Esophagus muscularis mucosa (tissue), 3 donors: ENCODE results near the gene RPAIN.

Experiments used
- POLR2A ChIP-seq: fragments of 450-650 bp; IDR thresholded peaks from one replicate; pipeline ENCODE4 v1.6.1; 2017; ENCODE audit warnings: antibody characterized with exemption, moderate library complexity, mild to moderate bottlenecking, low read depth
- POLR2AphosphoS5 ChIP-seq, 2 donors: sonication (generic); formaldehyde crosslinking; IDR thresholded peaks; one replicate each; pipeline ENCODE4 v1.6.1; 2017; ENCODE audit warnings: antibody characterized with exemption in 2 of 2
- TF ChIP-seq, protein P1 (sequence below), 3 experiments: fragments of 200-600 bp in 2 of 3; fragments of 450-650 bp in 1 of 3; sonication (generic) in 2 of 3; IDR thresholded peaks; one replicate each; pipeline ENCODE4 v1.5.1; 2017 to 2019; ENCODE audit warnings: antibody characterized with exemption in 3 of 3, mild to moderate bottlenecking in 2 of 3, moderate library complexity in 1 of 3

DNA sequence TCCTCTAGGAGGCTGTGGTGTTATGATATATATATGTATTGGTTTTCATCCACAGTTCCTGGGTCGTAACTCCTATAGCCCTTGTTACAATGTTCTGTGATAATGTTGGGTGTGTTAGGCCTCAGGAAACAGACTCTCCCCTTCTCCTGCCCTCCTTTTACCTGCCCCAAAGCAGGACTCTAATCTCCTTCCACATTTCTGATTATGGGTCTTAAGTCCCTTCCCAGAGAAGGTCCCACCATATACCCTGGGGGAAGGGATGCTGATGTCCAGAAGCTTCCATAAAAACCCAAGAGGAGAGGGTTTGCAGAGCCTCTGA is 19.4 kb downstream of the RPAIN start:
- TF ChIP-seq, protein P1, sequence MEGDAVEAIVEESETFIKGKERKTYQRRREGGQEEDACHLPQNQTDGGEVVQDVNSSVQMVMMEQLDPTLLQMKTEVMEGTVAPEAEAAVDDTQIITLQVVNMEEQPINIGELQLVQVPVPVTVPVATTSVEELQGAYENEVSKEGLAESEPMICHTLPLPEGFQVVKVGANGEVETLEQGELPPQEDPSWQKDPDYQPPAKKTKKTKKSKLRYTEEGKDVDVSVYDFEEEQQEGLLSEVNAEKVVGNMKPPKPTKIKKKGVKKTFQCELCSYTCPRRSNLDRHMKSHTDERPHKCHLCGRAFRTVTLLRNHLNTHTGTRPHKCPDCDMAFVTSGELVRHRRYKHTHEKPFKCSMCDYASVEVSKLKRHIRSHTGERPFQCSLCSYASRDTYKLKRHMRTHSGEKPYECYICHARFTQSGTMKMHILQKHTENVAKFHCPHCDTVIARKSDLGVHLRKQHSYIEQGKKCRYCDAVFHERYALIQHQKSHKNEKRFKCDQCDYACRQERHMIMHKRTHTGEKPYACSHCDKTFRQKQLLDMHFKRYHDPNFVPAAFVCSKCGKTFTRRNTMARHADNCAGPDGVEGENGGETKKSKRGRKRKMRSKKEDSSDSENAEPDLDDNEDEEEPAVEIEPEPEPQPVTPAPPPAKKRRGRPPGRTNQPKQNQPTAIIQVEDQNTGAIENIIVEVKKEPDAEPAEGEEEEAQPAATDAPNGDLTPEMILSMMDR (IDR thresholded peaks at IDR 0.05), result peak in 2 of 3 experiments; percentile 2 to 5
- TF ChIP-seq POLR2AphosphoS5 (IDR thresholded peaks at IDR 0.05) (no peak), POLR2A (no peak)
